SK-N-SH treated with all-trans-retinoic acid at 6 μM for 48 hours (cell line): ENCODE data around the gene RFNG.

Experiments used
- ATAC-seq: fragments of 200-7000 bp; cut with Tn5 transposase; 3 replicates; pipeline ENCODE4 v1.9.1; 2020; ENCODE audit warnings: mild to moderate bottlenecking, moderate library complexity
- ARNTL ChIP-seq: fragments of 450-650 bp; formaldehyde crosslinking; IDR thresholded peaks from 2 replicates; pipeline ENCODE4 v1.5.0; 2020; ENCODE audit warnings: low read depth, mild to moderate bottlenecking, moderate library complexity, borderline replicate concordance
- BACH2 ChIP-seq: fragments of 250-450 bp; sonication (Bioruptor Pico); IDR thresholded peaks from 2 replicates; pipeline ENCODE4 v1.9.0; 2021; ENCODE audit warnings: mild to moderate bottlenecking, borderline replicate concordance
- CSDC2 ChIP-seq: fragments of 250-450 bp; sonication (Bioruptor Pico); IDR thresholded peaks from 2 replicates; pipeline ENCODE4 v1.5.0; 2020; ENCODE audit warnings: mild to moderate bottlenecking, moderate library complexity
- ESRRG ChIP-seq: fragments of 250-450 bp; sonication (Bioruptor Pico); IDR thresholded peaks from 2 replicates; pipeline ENCODE4 v1.6.1; 2021; ENCODE audit warnings: mild to moderate bottlenecking
- GLIS3 ChIP-seq: fragments of 250-450 bp; sonication (Bioruptor Pico); IDR thresholded peaks from 2 replicates; pipeline ENCODE4 v1.5.0; 2020; ENCODE audit warnings: mild to moderate bottlenecking, moderate library complexity
- ISL1 ChIP-seq: fragments of 250-450 bp; sonication (Bioruptor Pico); IDR thresholded peaks from 2 replicates; pipeline ENCODE4 v2.1.2; 2022; ENCODE audit warnings: mild to moderate bottlenecking, moderate library complexity
- PPARA ChIP-seq: fragments of 250-450 bp; sonication (Bioruptor Pico); IDR thresholded peaks from 2 replicates; pipeline ENCODE4 v1.5.0; 2020; ENCODE audit warnings: mild to moderate bottlenecking, borderline replicate concordance
- SNAI2 ChIP-seq: fragments of 250-450 bp; sonication (Bioruptor Pico); IDR thresholded peaks from 2 replicates; pipeline ENCODE4 v1.5.0; 2020; ENCODE audit warnings: mild to moderate bottlenecking, moderate library complexity
- TCF4 ChIP-seq: fragments of 250-450 bp; sonication (Bioruptor Pico); IDR thresholded peaks from 2 replicates; pipeline ENCODE4 v1.8.0; 2021; ENCODE audit warnings: mild to moderate bottlenecking, moderate library complexity, borderline replicate concordance
- TOX ChIP-seq: fragments of 250-450 bp; sonication (Bioruptor Pico); IDR thresholded peaks from 2 replicates; pipeline ENCODE4 v1.8.0; 2021; ENCODE audit warnings: mild to moderate bottlenecking, moderate library complexity, borderline replicate concordance
- ZC3H10 ChIP-seq: fragments of 250-450 bp; sonication (Bioruptor Pico); IDR thresholded peaks from 2 replicates; pipeline ENCODE4 v1.5.1; 2021; ENCODE audit warnings: mild to moderate bottlenecking, moderate library complexity
- ZFP3 ChIP-seq: fragments of 250-450 bp; sonication (Bioruptor Pico); IDR thresholded peaks from 2 replicates; pipeline ENCODE4 v1.5.0; 2020; ENCODE audit warnings: mild to moderate bottlenecking, moderate library complexity
- ZNF565 ChIP-seq: fragments of 450-650 bp; formaldehyde crosslinking; conservative IDR thresholded peaks from 2 replicates; pipeline ENCODE4 v1.5.0; 2020; ENCODE audit warnings: low read depth, mild to moderate bottlenecking, moderate library complexity
- ZNF70 ChIP-seq: fragments of 450-650 bp; formaldehyde crosslinking; IDR thresholded peaks from 2 replicates; pipeline ENCODE4 v1.5.0; 2020; ENCODE audit warnings: mild to moderate bottlenecking, moderate library complexity
- ZNF8 ChIP-seq: fragments of 450-650 bp; formaldehyde crosslinking; IDR thresholded peaks from 2 replicates; pipeline ENCODE4 v1.5.0; 2020; ENCODE audit warnings: mild to moderate bottlenecking, moderate library complexity
- TF ChIP-seq, protein P1 (sequence below): fragments of 250-450 bp; sonication (Bioruptor Pico); IDR thresholded peaks from 2 replicates; pipeline ENCODE4 v1.5.0; 2020; ENCODE audit warnings: mild to moderate bottlenecking, moderate library complexity
- TF ChIP-seq, protein P2 (sequence below): fragments of 250-450 bp; sonication (Bioruptor Pico); IDR thresholded peaks from 2 replicates; pipeline ENCODE4 v1.8.0; 2021; ENCODE audit warnings: low read depth, mild to moderate bottlenecking, moderate library complexity, borderline replicate concordance
- TF ChIP-seq, protein P3 (sequence below): fragments of 250-450 bp; sonication (Bioruptor Pico); IDR thresholded peaks from 2 replicates; pipeline ENCODE4 v1.5.1; 2021; ENCODE audit warnings: mild to moderate bottlenecking, moderate library complexity
- TF ChIP-seq, protein P4 (sequence below): fragments of 250-450 bp; sonication (Bioruptor Pico); IDR thresholded peaks from 2 replicates; pipeline ENCODE4 v1.5.1; 2020; ENCODE audit warnings: low read depth, mild to moderate bottlenecking, moderate library complexity
- TF ChIP-seq, protein P5 (sequence below): fragments of 250-450 bp; sonication (Bioruptor Pico); IDR thresholded peaks from 2 replicates; pipeline ENCODE4 v1.8.0; 2020; ENCODE audit warnings: mild to moderate bottlenecking, moderate library complexity, borderline replicate concordance

RFNG gene

DNA sequence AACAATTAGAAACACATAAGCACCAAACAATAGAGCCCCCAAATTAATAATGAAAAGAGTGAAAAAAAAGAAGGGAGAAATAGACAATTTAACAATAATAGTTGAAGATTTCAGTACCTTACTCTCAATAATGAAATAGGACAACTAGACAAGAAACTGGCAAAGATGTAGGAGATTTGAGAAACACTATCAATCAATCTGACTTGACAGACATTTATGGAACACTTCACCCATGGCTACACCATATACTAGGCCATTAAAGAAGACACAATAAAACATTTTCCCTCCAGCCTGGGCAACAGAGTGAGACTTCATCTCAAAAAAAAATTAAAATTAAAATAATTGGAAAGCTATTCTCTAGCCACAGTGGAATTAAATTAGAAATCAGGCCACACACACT is 19.0 kb upstream of the RFNG start:
- TF ChIP-seq GLIS3 (CRISPR knock-in tag) = no peak
- TF ChIP-seq ZNF8 (CRISPR knock-in tag) = no peak
- TF ChIP-seq ARNTL (CRISPR knock-in tag) = no peak
- TF ChIP-seq ZC3H10 (CRISPR knock-in tag) = no peak
- TF ChIP-seq ZNF70 = no peak
- ATAC-seq = no peak

DNA sequence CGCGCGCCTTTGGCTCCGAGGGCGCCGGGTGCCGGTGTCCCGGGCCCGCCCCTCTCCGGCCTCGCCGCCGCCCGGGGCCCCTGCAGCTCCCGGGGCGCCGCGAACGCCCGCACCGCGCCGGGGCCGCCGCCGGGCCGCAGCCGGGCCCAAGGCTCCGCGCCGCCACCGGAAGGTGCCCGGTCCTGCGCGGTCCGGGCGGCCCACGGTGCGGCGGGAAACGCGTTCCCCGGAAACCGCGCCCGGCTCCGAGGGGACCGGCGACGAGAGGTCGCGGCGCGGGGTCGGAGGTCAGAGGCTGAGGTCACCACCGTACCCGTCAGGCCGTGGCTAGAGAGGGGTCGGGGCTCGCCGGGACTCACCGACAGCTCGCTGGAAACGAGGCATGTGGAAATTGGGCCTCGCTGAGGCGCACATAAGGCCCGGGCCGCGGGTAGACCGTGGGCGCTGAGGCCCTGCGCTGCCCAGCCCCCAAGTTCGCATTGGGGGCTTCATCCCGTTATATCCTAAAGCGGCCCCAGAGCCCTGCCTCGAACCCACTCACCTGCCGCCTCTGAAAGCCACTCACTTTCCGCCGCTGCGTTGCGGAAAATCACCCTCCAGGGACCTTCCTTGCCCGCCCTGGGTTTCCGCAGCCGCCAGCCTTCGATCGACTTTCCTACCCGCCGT is 14.2 kb upstream of the RFNG start, which contains the start of gene DUS1L:
TSS of gene DUS1L (minus strand) at position 167 of the 666 bp plus-strand sequence. CDS start 745 bp downstream, outside the sequence.
- 0 out of 2 replicates have a peak, but pooled peaks have one; percentile 26 for TF ChIP-seq GLIS3 (CRISPR knock-in tag)
- TF ChIP-seq, protein P1, sequence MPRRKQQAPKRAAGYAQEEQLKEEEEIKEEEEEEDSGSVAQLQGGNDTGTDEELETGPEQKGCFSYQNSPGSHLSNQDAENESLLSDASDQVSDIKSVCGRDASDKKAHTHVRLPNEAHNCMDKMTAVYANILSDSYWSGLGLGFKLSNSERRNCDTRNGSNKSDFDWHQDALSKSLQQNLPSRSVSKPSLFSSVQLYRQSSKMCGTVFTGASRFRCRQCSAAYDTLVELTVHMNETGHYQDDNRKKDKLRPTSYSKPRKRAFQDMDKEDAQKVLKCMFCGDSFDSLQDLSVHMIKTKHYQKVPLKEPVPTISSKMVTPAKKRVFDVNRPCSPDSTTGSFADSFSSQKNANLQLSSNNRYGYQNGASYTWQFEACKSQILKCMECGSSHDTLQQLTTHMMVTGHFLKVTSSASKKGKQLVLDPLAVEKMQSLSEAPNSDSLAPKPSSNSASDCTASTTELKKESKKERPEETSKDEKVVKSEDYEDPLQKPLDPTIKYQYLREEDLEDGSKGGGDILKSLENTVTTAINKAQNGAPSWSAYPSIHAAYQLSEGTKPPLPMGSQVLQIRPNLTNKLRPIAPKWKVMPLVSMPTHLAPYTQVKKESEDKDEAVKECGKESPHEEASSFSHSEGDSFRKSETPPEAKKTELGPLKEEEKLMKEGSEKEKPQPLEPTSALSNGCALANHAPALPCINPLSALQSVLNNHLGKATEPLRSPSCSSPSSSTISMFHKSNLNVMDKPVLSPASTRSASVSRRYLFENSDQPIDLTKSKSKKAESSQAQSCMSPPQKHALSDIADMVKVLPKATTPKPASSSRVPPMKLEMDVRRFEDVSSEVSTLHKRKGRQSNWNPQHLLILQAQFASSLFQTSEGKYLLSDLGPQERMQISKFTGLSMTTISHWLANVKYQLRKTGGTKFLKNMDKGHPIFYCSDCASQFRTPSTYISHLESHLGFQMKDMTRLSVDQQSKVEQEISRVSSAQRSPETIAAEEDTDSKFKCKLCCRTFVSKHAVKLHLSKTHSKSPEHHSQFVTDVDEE = peak; percentile 92
- TF ChIP-seq ZC3H10 (CRISPR knock-in tag) = no peak
- TF ChIP-seq ZFP3 (CRISPR knock-in tag) = peak; percentile 82
- peak; percentile 77; the same call in 1 of the 2 replicates for TF ChIP-seq CSDC2 (CRISPR knock-in tag)
- TF ChIP-seq, protein P2, sequence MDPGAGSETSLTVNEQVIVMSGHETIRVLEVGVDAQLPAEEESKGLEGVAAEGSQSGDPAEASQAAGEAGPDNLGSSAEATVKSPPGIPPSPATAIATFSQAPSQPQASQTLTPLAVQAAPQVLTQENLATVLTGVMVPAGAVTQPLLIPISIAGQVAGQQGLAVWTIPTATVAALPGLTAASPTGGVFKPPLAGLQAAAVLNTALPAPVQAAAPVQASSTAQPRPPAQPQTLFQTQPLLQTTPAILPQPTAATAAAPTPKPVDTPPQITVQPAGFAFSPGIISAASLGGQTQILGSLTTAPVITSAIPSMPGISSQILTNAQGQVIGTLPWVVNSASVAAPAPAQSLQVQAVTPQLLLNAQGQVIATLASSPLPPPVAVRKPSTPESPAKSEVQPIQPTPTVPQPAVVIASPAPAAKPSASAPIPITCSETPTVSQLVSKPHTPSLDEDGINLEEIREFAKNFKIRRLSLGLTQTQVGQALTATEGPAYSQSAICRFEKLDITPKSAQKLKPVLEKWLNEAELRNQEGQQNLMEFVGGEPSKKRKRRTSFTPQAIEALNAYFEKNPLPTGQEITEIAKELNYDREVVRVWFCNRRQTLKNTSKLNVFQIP (CRISPR knock-in tag) = 0 out of 2 replicates have a peak, but pooled peaks have one; percentile 69
- TF ChIP-seq ZNF70 = no peak
- ATAC-seq = peak; percentile 51

DNA sequence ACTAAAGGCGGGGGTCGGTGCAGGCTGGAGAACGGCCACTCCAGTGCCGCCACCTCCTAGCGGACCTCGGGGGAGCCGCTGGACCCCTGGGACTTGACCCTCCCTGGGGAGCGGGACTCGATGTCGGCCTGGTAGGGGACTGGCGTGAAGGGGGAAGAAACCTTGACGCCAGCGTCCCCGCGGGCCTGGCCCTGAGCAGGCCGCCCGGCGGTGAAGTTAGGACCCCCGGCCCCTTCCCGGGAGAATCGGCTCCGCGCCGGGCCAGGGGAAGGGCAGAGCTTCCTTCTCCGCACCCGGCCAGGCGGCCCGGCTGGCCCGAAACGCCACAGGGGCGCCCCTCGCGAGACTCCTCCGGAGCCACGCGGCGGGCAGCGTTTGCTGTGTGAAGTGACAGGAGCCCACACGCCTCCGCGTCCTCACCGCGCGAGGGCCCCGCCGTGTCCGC is 13.6 kb upstream of the RFNG start:
- peak; percentile 20 for ATAC-seq
- no peak for TF ChIP-seq SNAI2
- no peak for TF ChIP-seq CSDC2 (CRISPR knock-in tag)
- no peak for TF ChIP-seq TCF4 (CRISPR knock-in tag)
- no peak for TF ChIP-seq BACH2
- no peak for TF ChIP-seq ZFP3 (CRISPR knock-in tag)
- TF ChIP-seq ZC3H10 (CRISPR knock-in tag) = no peak
- TF ChIP-seq ARNTL (CRISPR knock-in tag) = no peak
- no peak for TF ChIP-seq ISL1 (CRISPR knock-in tag)
- TF ChIP-seq PPARA = no peak
- TF ChIP-seq, protein P3, sequence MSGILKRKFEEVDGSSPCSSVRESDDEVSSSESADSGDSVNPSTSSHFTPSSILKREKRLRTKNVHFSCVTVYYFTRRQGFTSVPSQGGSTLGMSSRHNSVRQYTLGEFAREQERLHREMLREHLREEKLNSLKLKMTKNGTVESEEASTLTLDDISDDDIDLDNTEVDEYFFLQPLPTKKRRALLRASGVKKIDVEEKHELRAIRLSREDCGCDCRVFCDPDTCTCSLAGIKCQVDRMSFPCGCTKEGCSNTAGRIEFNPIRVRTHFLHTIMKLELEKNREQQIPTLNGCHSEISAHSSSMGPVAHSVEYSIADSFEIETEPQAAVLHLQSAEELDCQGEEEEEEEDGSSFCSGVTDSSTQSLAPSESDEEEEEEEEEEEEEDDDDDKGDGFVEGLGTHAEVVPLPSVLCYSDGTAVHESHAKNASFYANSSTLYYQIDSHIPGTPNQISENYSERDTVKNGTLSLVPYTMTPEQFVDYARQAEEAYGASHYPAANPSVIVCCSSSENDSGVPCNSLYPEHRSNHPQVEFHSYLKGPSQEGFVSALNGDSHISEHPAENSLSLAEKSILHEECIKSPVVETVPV = no peak
- no peak for TF ChIP-seq ZNF70
- TF ChIP-seq, protein P2 (CRISPR knock-in tag) = no peak
- TF ChIP-seq, protein P4, sequence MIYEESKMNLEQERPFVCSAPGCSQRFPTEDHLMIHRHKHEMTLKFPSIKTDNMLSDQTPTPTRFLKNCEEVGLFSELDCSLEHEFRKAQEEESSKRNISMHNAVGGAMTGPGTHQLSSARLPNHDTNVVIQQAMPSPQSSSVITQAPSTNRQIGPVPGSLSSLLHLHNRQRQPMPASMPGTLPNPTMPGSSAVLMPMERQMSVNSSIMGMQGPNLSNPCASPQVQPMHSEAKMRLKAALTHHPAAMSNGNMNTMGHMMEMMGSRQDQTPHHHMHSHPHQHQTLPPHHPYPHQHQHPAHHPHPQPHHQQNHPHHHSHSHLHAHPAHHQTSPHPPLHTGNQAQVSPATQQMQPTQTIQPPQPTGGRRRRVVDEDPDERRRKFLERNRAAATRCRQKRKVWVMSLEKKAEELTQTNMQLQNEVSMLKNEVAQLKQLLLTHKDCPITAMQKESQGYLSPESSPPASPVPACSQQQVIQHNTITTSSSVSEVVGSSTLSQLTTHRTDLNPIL = no peak
- TF ChIP-seq TOX (CRISPR knock-in tag) = no peak
- no peak for TF ChIP-seq ESRRG
- TF ChIP-seq ZNF565 (CRISPR knock-in tag) = no peak
- TF ChIP-seq, protein P5, sequence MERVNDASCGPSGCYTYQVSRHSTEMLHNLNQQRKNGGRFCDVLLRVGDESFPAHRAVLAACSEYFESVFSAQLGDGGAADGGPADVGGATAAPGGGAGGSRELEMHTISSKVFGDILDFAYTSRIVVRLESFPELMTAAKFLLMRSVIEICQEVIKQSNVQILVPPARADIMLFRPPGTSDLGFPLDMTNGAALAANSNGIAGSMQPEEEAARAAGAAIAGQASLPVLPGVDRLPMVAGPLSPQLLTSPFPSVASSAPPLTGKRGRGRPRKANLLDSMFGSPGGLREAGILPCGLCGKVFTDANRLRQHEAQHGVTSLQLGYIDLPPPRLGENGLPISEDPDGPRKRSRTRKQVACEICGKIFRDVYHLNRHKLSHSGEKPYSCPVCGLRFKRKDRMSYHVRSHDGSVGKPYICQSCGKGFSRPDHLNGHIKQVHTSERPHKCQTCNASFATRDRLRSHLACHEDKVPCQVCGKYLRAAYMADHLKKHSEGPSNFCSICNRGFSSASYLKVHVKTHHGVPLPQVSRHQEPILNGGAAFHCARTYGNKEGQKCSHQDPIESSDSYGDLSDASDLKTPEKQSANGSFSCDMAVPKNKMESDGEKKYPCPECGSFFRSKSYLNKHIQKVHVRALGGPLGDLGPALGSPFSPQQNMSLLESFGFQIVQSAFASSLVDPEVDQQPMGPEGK (CRISPR knock-in tag) = no peak
- no peak for TF ChIP-seq ZNF8 (CRISPR knock-in tag)
- no peak for TF ChIP-seq GLIS3 (CRISPR knock-in tag)
